Ishikawa (cell line): ENCODE data around the gene RASL12.

Experiments
- CEBPB ChIP-seq: IDR thresholded peaks from 2 replicates; pipeline ENCODE4 v1.6.1; 2012
- CREB1 ChIP-seq: IDR thresholded peaks from 2 replicates; pipeline ENCODE4 v1.6.1; 2012; ENCODE audit warnings: low read depth
- RAD21 ChIP-seq: IDR thresholded peaks from 2 replicates; pipeline ENCODE4 v1.6.1; 2012; ENCODE audit warnings: low read depth
- USF1 ChIP-seq: IDR thresholded peaks from 2 replicates; pipeline ENCODE4 v1.6.1; 2012
- YY1 ChIP-seq: IDR thresholded peaks from 2 replicates; pipeline ENCODE4 v1.6.1; 2012; ENCODE audit warnings: low read depth

RASL12 gene

DNA sequence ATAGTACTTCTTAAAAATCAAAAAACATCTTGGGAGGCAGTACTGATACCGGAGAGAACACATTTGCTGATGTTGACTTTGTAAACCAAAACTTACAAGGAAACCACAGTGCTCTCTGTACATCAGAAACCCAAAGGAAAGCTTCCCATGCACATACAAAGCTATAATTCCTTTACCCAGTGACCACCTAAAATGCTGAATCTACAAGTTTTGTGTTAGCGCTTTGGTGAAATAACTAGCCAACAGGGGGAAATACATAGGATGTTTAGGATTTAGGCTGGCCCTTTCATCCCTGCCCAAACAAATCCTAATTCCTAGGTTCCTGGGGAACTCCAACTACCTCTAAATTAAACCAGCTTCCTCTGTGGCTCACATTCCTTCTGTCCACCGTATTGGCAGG lies 62.8 kb downstream of the RASL12 start:
- TF ChIP-seq YY1 (no peak), USF1 (no peak), RAD21 (no peak), CEBPB (no peak), CREB1 (no peak)
